ENCODE data around the gene MYLK2. TPM values are rescaled to one million over a fixed set of nuclear protein-coding genes. Genes with fewer than 3 reads are reported as not detected.
A peak's percentile ranks its signal among the peaks of the same experiment; 100 is the strongest.
"Not testable (repeated sequence)": the region's sequence is repeated elsewhere in the genome, so short reads cannot be mapped to it uniquely, and the experiment has no call there.

Gene MYLK2
- total RNA-seq, 1 donor from 2014 or later, result 0.44 TPM

- intact Hi-C loops (cut with micrococcal nuclease), result no loop called here
- H3K27ac Mint-ChIP-seq, result no peak overlapping the region
- no peak for DNase-seq (ENCODE audit: low spot score)
Observed at GRCh38 chr20:31821427-31821826, 2.3 kb downstream of the MYLK2 start.

GRCh38 chr20:31822421-31823330 lies 3.5 kb downstream of the MYLK2 start:
- Mint-ChIP-seq H3K27me3 (ENCODE audit: insufficient read depth) (peaks cover 1% of the 10 kb centered on the region), H3K36me3 (ENCODE audit: low read depth) (no peaks in the 10 kb centered on the region), H3K4me1 (ENCODE audit: low read depth) (no peaks in the 10 kb centered on the region), H3K9me3 (no peaks in the 10 kb centered on the region), H3K4me3 (no peak overlapping the region), H3K27ac (no peak overlapping the region)
- DNase-seq (ENCODE audit: low spot score), result peak; percentile 58
- intact Hi-C loops (cut with micrococcal nuclease), result loop anchor here (1.0 kb wide), 4 partner anchors 24 to 270 kb away; partner anchors contain the start of gene PDRG1

More at GRCh38 chr20:31821427-31821826, 2.3 kb downstream of the MYLK2 start:
- Mint-ChIP-seq H3K36me3 (ENCODE audit: low read depth) (no peaks in the 10 kb centered on the region), H3K9me3 (no peaks in the 10 kb centered on the region), H3K4me3 (no peak overlapping the region), H3K27me3 (ENCODE audit: insufficient read depth) (peaks cover 1% of the 10 kb centered on the region), H3K4me1 (ENCODE audit: low read depth) (no peaks in the 10 kb centered on the region)

- intact Hi-C loops (cut with micrococcal nuclease), result loop anchor here (1.0 kb wide), 1 partner anchor 23 kb away; no protein-coding TSS in a partner anchor
- Mint-ChIP-seq H3K9me3 (no peaks in the 10 kb centered on the region), H3K27ac (no peak overlapping the region), H3K36me3 (ENCODE audit: low read depth) (no peaks in the 10 kb centered on the region), H3K4me1 (ENCODE audit: low read depth) (no peaks in the 10 kb centered on the region), H3K27me3 (ENCODE audit: insufficient read depth) (peaks cover 1% of the 10 kb centered on the region), H3K4me3 (no peak overlapping the region)
- DNase-seq (ENCODE audit: low spot score), result no peak
Observed at GRCh38 chr20:31823360-31824124, 4.4 kb downstream of the MYLK2 start.

GRCh38 chr20:31824125-31824485 lies 4.9 kb downstream of the MYLK2 start:
- no peak overlapping the region for H3K4me3 Mint-ChIP-seq
- intact Hi-C loops (cut with micrococcal nuclease), result no loop called here
- DNase-seq (ENCODE audit: low spot score), result no peak
- no peak overlapping the region for H3K27ac Mint-ChIP-seq
- H3K9me3 Mint-ChIP-seq, result no peaks in the 10 kb centered on the region
- no peaks in the 10 kb centered on the region for H3K36me3 Mint-ChIP-seq (ENCODE audit: low read depth)
- peaks cover 1% of the 10 kb centered on the region for H3K27me3 Mint-ChIP-seq (ENCODE audit: insufficient read depth)
- no peaks in the 10 kb centered on the region for H3K4me1 Mint-ChIP-seq (ENCODE audit: low read depth)

GRCh38 chr20:31824554-31825313 lies 5.6 kb downstream of the MYLK2 start:
- no peaks in the 10 kb centered on the region for H3K9me3 Mint-ChIP-seq
- no peak for DNase-seq (ENCODE audit: low spot score)
- H3K4me3 Mint-ChIP-seq, result no peak overlapping the region
- intact Hi-C loops (cut with micrococcal nuclease), result no loop called here
- no peak overlapping the region for H3K27ac Mint-ChIP-seq
- H3K4me1 Mint-ChIP-seq (ENCODE audit: low read depth), result no peaks in the 10 kb centered on the region
- H3K27me3 Mint-ChIP-seq (ENCODE audit: insufficient read depth), result peaks cover 1% of the 10 kb centered on the region
- no peaks in the 10 kb centered on the region for H3K36me3 Mint-ChIP-seq (ENCODE audit: low read depth)

GRCh38 chr20:31826074-31826473 lies 6.9 kb downstream of the MYLK2 start:
- intact Hi-C loops (cut with micrococcal nuclease), result no loop called here
- Mint-ChIP-seq H3K27me3 (ENCODE audit: insufficient read depth) (peaks cover 1% of the 10 kb centered on the region), H3K4me3 (no peak overlapping the region), H3K9me3 (no peaks in the 10 kb centered on the region), H3K36me3 (ENCODE audit: low read depth) (no peaks in the 10 kb centered on the region), H3K4me1 (ENCODE audit: low read depth) (no peaks in the 10 kb centered on the region), H3K27ac (no peak overlapping the region)
- no peak for DNase-seq (ENCODE audit: low spot score)

- H3K27me3 Mint-ChIP-seq (ENCODE audit: insufficient read depth), result peaks cover 1% of the 10 kb centered on the region
- no peaks in the 10 kb centered on the region for H3K4me1 Mint-ChIP-seq (ENCODE audit: low read depth)
- intact Hi-C loops (cut with micrococcal nuclease), result no loop called here
- no peak overlapping the region for H3K27ac Mint-ChIP-seq
- H3K9me3 Mint-ChIP-seq, result no peaks in the 10 kb centered on the region
- no peak for DNase-seq (ENCODE audit: low spot score)
- H3K4me3 Mint-ChIP-seq, result no peak overlapping the region
- H3K36me3 Mint-ChIP-seq (ENCODE audit: low read depth), result no peaks in the 10 kb centered on the region
Observed at GRCh38 chr20:31827059-31827458, 7.9 kb downstream of the MYLK2 start.

GRCh38 chr20:31828016-31828415 lies 8.9 kb downstream of the MYLK2 start:
- intact Hi-C loops (cut with micrococcal nuclease); H3K4me3 Mint-ChIP-seq; DNase-seq (ENCODE audit: low spot score); H3K27me3 Mint-ChIP-seq (ENCODE audit: insufficient read depth); H3K9me3 Mint-ChIP-seq; H3K4me1 Mint-ChIP-seq (ENCODE audit: low read depth); H3K36me3 Mint-ChIP-seq (ENCODE audit: low read depth); H3K27ac Mint-ChIP-seq: not testable (repeated sequence)

GRCh38 chr20:31829731-31830130 lies 10.6 kb downstream of the MYLK2 start:
- intact Hi-C loops (cut with micrococcal nuclease), result no loop called here
- H3K9me3 Mint-ChIP-seq, result no peaks in the 10 kb centered on the region
- H3K4me1 Mint-ChIP-seq (ENCODE audit: low read depth), result no peaks in the 10 kb centered on the region
- no peak overlapping the region for H3K27ac Mint-ChIP-seq
- H3K36me3 Mint-ChIP-seq (ENCODE audit: low read depth), result no peaks in the 10 kb centered on the region
- no peak overlapping the region for H3K4me3 Mint-ChIP-seq
- H3K27me3 Mint-ChIP-seq (ENCODE audit: insufficient read depth), result no peaks in the 10 kb centered on the region
- DNase-seq (ENCODE audit: low spot score), result no peak

GRCh38 chr20:31830406-31830981 lies 11.3 kb downstream of the MYLK2 start:
- Mint-ChIP-seq H3K4me3 (no peak overlapping the region), H3K27me3 (ENCODE audit: insufficient read depth) (no peaks in the 10 kb centered on the region), H3K9me3 (no peaks in the 10 kb centered on the region), H3K36me3 (ENCODE audit: low read depth) (no peaks in the 10 kb centered on the region), H3K4me1 (ENCODE audit: low read depth) (no peaks in the 10 kb centered on the region), H3K27ac (no peak overlapping the region)
- no peak for DNase-seq (ENCODE audit: low spot score)
- intact Hi-C loops (cut with micrococcal nuclease), result no loop called here

GRCh38 chr20:31831211-31831610 lies 12.1 kb downstream of the MYLK2 start:
- no peak for DNase-seq (ENCODE audit: low spot score)
- no peaks in the 10 kb centered on the region for H3K27me3 Mint-ChIP-seq (ENCODE audit: insufficient read depth)
- peaks cover 3% of the 10 kb centered on the region for H3K4me1 Mint-ChIP-seq (ENCODE audit: low read depth)
- intact Hi-C loops (cut with micrococcal nuclease), result no loop called here
- no peaks in the 10 kb centered on the region for H3K9me3 Mint-ChIP-seq
- H3K27ac Mint-ChIP-seq, result no peak overlapping the region
- H3K4me3 Mint-ChIP-seq, result no peak overlapping the region
- H3K36me3 Mint-ChIP-seq (ENCODE audit: low read depth), result no peaks in the 10 kb centered on the region

GRCh38 chr20:31831771-31832306 lies 12.7 kb downstream of the MYLK2 start:
- Mint-ChIP-seq H3K9me3 (no peaks in the 10 kb centered on the region), H3K36me3 (ENCODE audit: low read depth) (no peaks in the 10 kb centered on the region), H3K27ac (no peak overlapping the region), H3K27me3 (ENCODE audit: insufficient read depth) (no peaks in the 10 kb centered on the region), H3K4me3 (no peak overlapping the region), H3K4me1 (ENCODE audit: low read depth) (peaks cover 7% of the 10 kb centered on the region)
- intact Hi-C loops (cut with micrococcal nuclease), result no loop called here
- DNase-seq (ENCODE audit: low spot score), result no peak
